Measurements from ENCODE around the gene MS4A2. TPM values are rescaled to one million over a fixed set of nuclear protein-coding genes. Genes with fewer than 3 reads are reported as not detected.
"Not testable (repeated sequence)": the region's sequence is repeated elsewhere in the genome, so short reads cannot be mapped to it uniquely, and the experiment has no call there.

Gene MS4A2
- total and polyA plus RNA-seq, 2 of the 8 experiments (the other 6 are each of a cell fraction or from before 2014, with no cell fraction given) = not detected

DNA sequence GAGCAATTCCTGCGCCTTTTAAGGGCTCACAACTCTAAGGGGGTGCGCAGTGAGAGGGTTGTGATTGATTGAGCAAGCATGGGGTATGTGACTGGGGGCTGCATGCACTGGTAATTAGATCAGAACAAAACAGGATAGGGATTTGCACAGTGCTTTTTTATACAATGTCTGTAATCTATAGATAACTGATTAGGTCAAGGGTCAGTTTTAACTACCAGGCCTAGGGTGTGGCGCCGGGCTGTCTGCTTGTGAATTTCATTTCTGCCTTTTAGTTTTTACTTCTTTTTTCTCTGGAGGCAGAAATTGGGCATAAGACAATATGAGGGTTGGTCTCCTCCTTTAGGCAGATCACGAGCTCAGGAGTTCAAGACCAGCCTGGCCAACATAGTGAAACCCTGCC lies 20.2 kb downstream of the MS4A2 start:
- H3K9me3 ChIP-seq (ENCODE audit: insufficient read depth in 2 of 2, low read depth in 1 of 2, low read length in 1 of 2); H2BK20ac ChIP-seq (ENCODE audit: low read length); H2AFZ ChIP-seq (ENCODE audit: low read length); H3K9ac ChIP-seq (replicated peaks in 1 of 4; ENCODE audit: extremely low read depth in 1 of 4, low read depth in 3 of 4, low read length in 3 of 4); DNase-seq (ENCODE audit: low read depth in 1 of 2, low spot score in 2 of 2); H2BK120ac ChIP-seq (replicated peaks; ENCODE audit: low read depth, low read length); H3K4me2 ChIP-seq (ENCODE audit: insufficient read depth in 1 of 2, low read depth in 2 of 2, low read length in 2 of 2); H3K23me2 ChIP-seq (ENCODE audit: low read depth, low read length); H4K5ac ChIP-seq (ENCODE audit: insufficient read length, low read depth, low read length); H3K14ac ChIP-seq (ENCODE audit: insufficient read length); H2BK15ac ChIP-seq (ENCODE audit: low read length); H4K20me1 ChIP-seq (replicated peaks in 1 of 2; ENCODE audit: control insufficient read depth in 1 of 2, insufficient read depth in 2 of 2, low read length in 2 of 2); H4K8ac ChIP-seq (ENCODE audit: extremely low read depth, insufficient read depth, low read length); H2AK5ac ChIP-seq (ENCODE audit: low read depth, low read length); POLR2A ChIA-PET (ENCODE audit: partially characterized antibody); H3K36me3 ChIP-seq (ENCODE audit: control insufficient read depth in 2 of 4, insufficient read depth in 4 of 4, low read length in 3 of 4); H3K4me3 ChIP-seq (ENCODE audit: extremely low read depth in 1 of 4, insufficient read depth in 2 of 4, low read depth in 3 of 4, low read length in 4 of 4); FAIRE-seq; H2BK12ac ChIP-seq (ENCODE audit: low read depth, low read length); H3K56ac ChIP-seq (replicated peaks; ENCODE audit: insufficient read length, low read depth, low read length); H3K4ac ChIP-seq (replicated peaks; ENCODE audit: insufficient read length, low read depth, low read length); H3K18ac ChIP-seq (ENCODE audit: extremely low read depth, low read length); H3K27me3 ChIP-seq (replicated peaks in 1 of 4; ENCODE audit: control insufficient read depth in 3 of 4, extremely low read depth in 1 of 4, insufficient read depth in 3 of 4, low read length in 3 of 4); H3K79me2 ChIP-seq (ENCODE audit: control insufficient read depth in 1 of 2, insufficient read depth in 2 of 2, low read length in 2 of 2); H3K23ac ChIP-seq (ENCODE audit: insufficient read length); H3K4me1 ChIP-seq (replicated peaks in 1 of 4; ENCODE audit: control insufficient read depth in 3 of 4, insufficient read depth in 4 of 4, low read length in 3 of 4); H3K27ac ChIP-seq (ENCODE audit: low read depth, low read length); H3K79me1 ChIP-seq (ENCODE audit: low read depth, low read length); H2BK5ac ChIP-seq (ENCODE audit: low read depth, low read length); H4K91ac ChIP-seq (replicated peaks; ENCODE audit: insufficient read length, low read length): not testable (repeated sequence)
- 91% methylated on average over 5 of the region's 5 CpGs; no CpG with 5 or more reads in 1 of the 2 experiments for WGBS, 2 experiments (ENCODE audit: extremely low coverage in 1 of 2, insufficient coverage in 1 of 2, insufficient read length in 1 of 2, insufficient replicate concordance in 2 of 2, low coverage in 1 of 2, low lambda C conversion rate in 2 of 2, missing lambda C conversion rate in 1 of 2)
- CTCF ChIA-PET (ENCODE audit: partially characterized antibody) = interaction anchor here (0.7 kb wide), 1 partner anchor 21 kb away, joined by 3 read pairs; no protein-coding TSS in a partner anchor

Measured in H1 (cell line).